Measurements from ENCODE around the gene RSBN1.

DNA sequence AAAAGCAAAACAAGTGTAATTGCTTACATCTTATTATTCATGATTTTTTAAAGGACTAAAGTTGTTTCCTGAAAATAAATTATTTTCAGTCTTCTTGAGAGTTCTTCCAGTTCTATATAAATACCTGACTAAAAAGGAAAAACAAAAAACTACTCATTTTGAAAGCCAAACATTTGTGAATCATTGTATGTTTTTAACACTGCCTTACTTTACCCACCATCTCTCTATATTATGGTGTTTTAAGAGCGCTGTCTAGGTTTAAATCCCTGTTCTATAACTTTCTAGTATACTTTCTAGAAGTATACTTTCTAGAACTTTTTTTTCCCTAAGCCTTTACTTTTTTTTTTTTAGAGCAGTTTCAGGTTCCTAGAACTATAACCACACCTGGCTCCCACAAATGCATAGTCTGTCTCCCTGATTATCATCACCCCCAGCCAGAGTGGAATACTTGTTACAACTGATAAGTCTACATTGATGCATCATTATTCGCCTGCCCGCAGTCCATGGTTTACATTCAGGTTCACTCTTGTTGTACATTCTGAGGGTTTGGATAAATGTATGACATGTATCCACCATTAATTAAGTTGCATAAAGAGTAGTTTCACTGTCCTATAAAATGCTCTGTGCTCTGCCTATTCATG, 9.8 kb downstream of the RSBN1 start:
- TF ChIP-seq, protein P1, sequence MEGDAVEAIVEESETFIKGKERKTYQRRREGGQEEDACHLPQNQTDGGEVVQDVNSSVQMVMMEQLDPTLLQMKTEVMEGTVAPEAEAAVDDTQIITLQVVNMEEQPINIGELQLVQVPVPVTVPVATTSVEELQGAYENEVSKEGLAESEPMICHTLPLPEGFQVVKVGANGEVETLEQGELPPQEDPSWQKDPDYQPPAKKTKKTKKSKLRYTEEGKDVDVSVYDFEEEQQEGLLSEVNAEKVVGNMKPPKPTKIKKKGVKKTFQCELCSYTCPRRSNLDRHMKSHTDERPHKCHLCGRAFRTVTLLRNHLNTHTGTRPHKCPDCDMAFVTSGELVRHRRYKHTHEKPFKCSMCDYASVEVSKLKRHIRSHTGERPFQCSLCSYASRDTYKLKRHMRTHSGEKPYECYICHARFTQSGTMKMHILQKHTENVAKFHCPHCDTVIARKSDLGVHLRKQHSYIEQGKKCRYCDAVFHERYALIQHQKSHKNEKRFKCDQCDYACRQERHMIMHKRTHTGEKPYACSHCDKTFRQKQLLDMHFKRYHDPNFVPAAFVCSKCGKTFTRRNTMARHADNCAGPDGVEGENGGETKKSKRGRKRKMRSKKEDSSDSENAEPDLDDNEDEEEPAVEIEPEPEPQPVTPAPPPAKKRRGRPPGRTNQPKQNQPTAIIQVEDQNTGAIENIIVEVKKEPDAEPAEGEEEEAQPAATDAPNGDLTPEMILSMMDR (IDR thresholded peaks at IDR 0.05) = no peak
- TF ChIP-seq EP300 (IDR thresholded peaks at IDR 0.05) = no peak

Measured in gastroesophageal sphincter (tissue), 3 donors.